HepG2 (cell line): ENCODE data around the gene SNIP1. TPM values are rescaled to one million over a fixed set of nuclear protein-coding genes. Genes with fewer than 3 reads are reported as not detected.

ENCODE experiments used
- AKAP8 ChIP-seq: sonication (generic); formaldehyde crosslinking; IDR thresholded peaks from 2 replicates; pipeline ENCODE4 v1.5.1; 2020; ENCODE audit warnings: mild to moderate bottlenecking, missing genetic modification reagents
- CAMTA2 ChIP-seq: sonication (generic); formaldehyde crosslinking; IDR thresholded peaks from 2 replicates; pipeline ENCODE4 v1.4.0; 2020; ENCODE audit warnings: mild to moderate bottlenecking, missing genetic modification reagents, borderline replicate concordance
- CREB3 ChIP-seq: sonication (generic); formaldehyde crosslinking; IDR thresholded peaks from 2 replicates; pipeline ENCODE4 v1.5.0; 2020; ENCODE audit warnings: missing genetic modification reagents
- ELK4 ChIP-seq: sonication (generic); formaldehyde crosslinking; IDR thresholded peaks from 2 replicates; pipeline ENCODE4 v1.9.0; 2021; ENCODE audit warnings: missing genetic modification reagents, borderline replicate concordance
- HNRNPLL ChIP-seq: fragments of 200-400 bp; formaldehyde crosslinking; IDR thresholded peaks from 2 replicates; pipeline ENCODE4 v1.6.1; 2017; ENCODE audit warnings: mild to moderate bottlenecking, low read depth, low read length; ENCODE audit not compliant: poor library complexity, severe bottlenecking
- ISL2 ChIP-seq: sonication (generic); formaldehyde crosslinking; IDR thresholded peaks from 2 replicates; pipeline ENCODE4 v1.5.0; 2020; ENCODE audit warnings: missing genetic modification reagents
- NBN ChIP-seq: fragments of 450-650 bp; conservative IDR thresholded peaks from 2 replicates; pipeline ENCODE4 v1.6.1; 2017
- PHB2 ChIP-seq: fragments of 450-650 bp; IDR thresholded peaks from 2 replicates; pipeline ENCODE4 v1.6.1; 2018; ENCODE audit not compliant: partially characterized antibody
- POLR2A ChIP-seq, 2 experiments: IDR thresholded peaks; 2 replicates each; pipeline ENCODE4 v1.6.1; 2011; ENCODE audit warnings: low read depth in 2 of 2, low read length in 2 of 2, mild to moderate bottlenecking in 1 of 2, moderate library complexity in 1 of 2; ENCODE audit not compliant: insufficient read depth in 1 of 2
- PRDM10 ChIP-seq: sonication (generic); formaldehyde crosslinking; IDR thresholded peaks from 2 replicates; pipeline ENCODE4 v1.4.0; 2020; ENCODE audit warnings: low read depth, missing genetic modification reagents
- PRMT3 ChIP-seq: sonication (generic); formaldehyde crosslinking; IDR thresholded peaks from 2 replicates; pipeline ENCODE4 v1.8.1; 2022; ENCODE audit warnings: low read depth, mild to moderate bottlenecking, moderate library complexity, missing genetic modification reagents, borderline replicate concordance
- RELA ChIP-seq: sonication (generic); formaldehyde crosslinking; IDR thresholded peaks from 2 replicates; pipeline ENCODE4 v1.4.0; 2020; ENCODE audit warnings: missing genetic modification reagents
- RERE ChIP-seq: IDR thresholded peaks from 2 replicates; pipeline ENCODE4 v1.6.1; 2016; ENCODE audit warnings: low read depth, missing genetic modification reagents, missing compliant biosample characterization
- SIX4 ChIP-seq: sonication (generic); formaldehyde crosslinking; IDR thresholded peaks from 2 replicates; pipeline ENCODE4 v1.4.0; 2020; ENCODE audit warnings: missing genetic modification reagents
- ZNF34 ChIP-seq: sonication (generic); formaldehyde crosslinking; IDR thresholded peaks from 2 replicates; pipeline ENCODE4 v1.4.0; 2020; ENCODE audit warnings: mild to moderate bottlenecking, missing genetic modification reagents, borderline replicate concordance
- ZNF484 ChIP-seq: sonication (generic); formaldehyde crosslinking; IDR thresholded peaks from 2 replicates; pipeline ENCODE4 v1.5.1; 2020; ENCODE audit warnings: mild to moderate bottlenecking, low read depth, missing genetic modification reagents, borderline replicate concordance
- ZNF747 ChIP-seq: sonication (generic); formaldehyde crosslinking; IDR thresholded peaks from 2 replicates; pipeline ENCODE4 v1.8.1; 2023; ENCODE audit warnings: missing genetic modification reagents, mild to moderate bottlenecking, borderline replicate concordance
- ZNF878 ChIP-seq: sonication (generic); formaldehyde crosslinking; IDR thresholded peaks from 2 replicates; pipeline ENCODE4 v1.8.1; 2023; ENCODE audit warnings: mild to moderate bottlenecking, missing genetic modification reagents, moderate library complexity
- polyA plus RNA-seq, 8 experiments: library from polyadenylated mRNA; depleted of rRNA in 3 of 8; stranded (reverse) in 7 of 8; unstranded in 1 of 8; fragments of >200 nt; fragmentation: Illumina TruSeq in 4 of 8; extraction: Trizol in 4 of 8; gene quantifications; 2 replicates each; pipeline versions ENCODE4 v1.2.1 to v1.2.3, GENCODE V29; 2011 to 2016; ENCODE audit warnings: low read depth in 4 of 8, missing spikeins in 1 of 8, mixed read lengths in 1 of 8; ENCODE audit not compliant: insufficient read depth in 1 of 8
- total RNA-seq, 5 experiments: library from RNA; depleted of rRNA; stranded (reverse); fragments of >200 nt; fragmentation: Illumina TruSeq; extraction: Trizol; gene quantifications; 2 replicates each; pipeline ENCODE4 v1.2.3, GENCODE V29; 2016; ENCODE audit warnings: low read depth in 1 of 5

The SNIP1 gene
- total and polyA plus RNA-seq, 2 of the 13 experiments (the other 11 are each of a cell fraction or from before 2014, with no cell fraction given) = 5.5 to 11.2 TPM

GRCh38 chr1:37514350-37515184 is 39.5 kb downstream of the SNIP1 start, which contains the start of gene MEAF6 (continued):
- TF ChIP-seq ISL2 (CRISPR knock-in tag) (peak; percentile 83), AKAP8 (CRISPR knock-in tag) (no peak), PHB2 (no peak), POLR2A (IDR thresholded peaks at IDR 0.05; ENCODE audit: insufficient read depth in 1 of 2, low read depth in 2 of 2, low read length in 2 of 2) (peak; percentile 77 to 88), NBN (no peak), PRDM10 (CRISPR knock-in tag) (no peak), PRMT3 (CRISPR knock-in tag) (no peak), HNRNPLL (peak; percentile 91), CREB3 (CRISPR knock-in tag) (peak; percentile 95), ZNF484 (CRISPR knock-in tag) (no peak), ZNF747 (CRISPR knock-in tag) (no peak), SIX4 (CRISPR knock-in tag) (no peak), ZNF34 (no peak), ZNF878 (CRISPR knock-in tag) (peak; percentile 67; the same call in 1 of the 2 replicates), RERE (CRISPR knock-in tag) (no peak), RELA (no peak), ELK4 (no peak), CAMTA2 (0 out of 2 replicates have a peak, but pooled peaks have one; percentile 32)
